ENCODE data around the gene FALEC. TPM values are rescaled to one million over a fixed set of nuclear protein-coding genes. Genes with fewer than 3 reads are reported as not detected.

FALEC gene
- total RNA-seq, 1 experiment from 2014 or later = 0.59 TPM

- Mint-ChIP-seq H3K4me3 (ENCODE audit: unreplicated experiment) (no peak overlapping the region), H3K27me3 (ENCODE audit: insufficient read depth, unreplicated experiment) (no peaks in the 10 kb centered on the region), H3K36me3 (ENCODE audit: insufficient read depth, unreplicated experiment) (peaks cover 12% of the 10 kb centered on the region), H3K27ac (ENCODE audit: unreplicated experiment) (no peak overlapping the region), H3K4me1 (ENCODE audit: low read depth, unreplicated experiment) (peaks cover 19% of the 10 kb centered on the region), H3K9me3 (ENCODE audit: unreplicated experiment) (no peaks in the 10 kb centered on the region)
- TF ChIP-seq, protein P1, sequence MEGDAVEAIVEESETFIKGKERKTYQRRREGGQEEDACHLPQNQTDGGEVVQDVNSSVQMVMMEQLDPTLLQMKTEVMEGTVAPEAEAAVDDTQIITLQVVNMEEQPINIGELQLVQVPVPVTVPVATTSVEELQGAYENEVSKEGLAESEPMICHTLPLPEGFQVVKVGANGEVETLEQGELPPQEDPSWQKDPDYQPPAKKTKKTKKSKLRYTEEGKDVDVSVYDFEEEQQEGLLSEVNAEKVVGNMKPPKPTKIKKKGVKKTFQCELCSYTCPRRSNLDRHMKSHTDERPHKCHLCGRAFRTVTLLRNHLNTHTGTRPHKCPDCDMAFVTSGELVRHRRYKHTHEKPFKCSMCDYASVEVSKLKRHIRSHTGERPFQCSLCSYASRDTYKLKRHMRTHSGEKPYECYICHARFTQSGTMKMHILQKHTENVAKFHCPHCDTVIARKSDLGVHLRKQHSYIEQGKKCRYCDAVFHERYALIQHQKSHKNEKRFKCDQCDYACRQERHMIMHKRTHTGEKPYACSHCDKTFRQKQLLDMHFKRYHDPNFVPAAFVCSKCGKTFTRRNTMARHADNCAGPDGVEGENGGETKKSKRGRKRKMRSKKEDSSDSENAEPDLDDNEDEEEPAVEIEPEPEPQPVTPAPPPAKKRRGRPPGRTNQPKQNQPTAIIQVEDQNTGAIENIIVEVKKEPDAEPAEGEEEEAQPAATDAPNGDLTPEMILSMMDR (IDR thresholded peaks at IDR 0.05; ENCODE audit: insufficient read depth in 1 of 2, low read depth in 1 of 2, low read length in 1 of 2, severe bottlenecking in 1 of 2, unreplicated experiment in 1 of 2) = no peak
- no TSS peak for BruUV-seq (replicated peaks)
- H3K4me3 ChIP-seq (ENCODE audit: low read depth, low read length) = no peak overlapping the region
- ChIA-PET CTCF (no interaction called here), POLR2A (interaction anchor here (0.6 kb wide), 1 partner anchor 40 kb away, joined by 3 read pairs; no protein-coding TSS in a partner anchor)
- H3K27me3 ChIP-seq (replicated peaks; ENCODE audit: control insufficient read depth, insufficient read depth, low read length) = no peaks in the 10 kb centered on the region
- H3K36me3 ChIP-seq (ENCODE audit: control insufficient read depth, insufficient read depth, low read length) = no peaks in the 10 kb centered on the region
- H3K4me1 ChIP-seq = peaks cover 12% of the 10 kb centered on the region
- intact Hi-C loops (cut with micrococcal nuclease; ENCODE audit: unreplicated experiment) = no loop called here
- no peak for DNase-seq
- no peaks in the 10 kb centered on the region for H3K9me3 ChIP-seq
Observed at GRCh38 chr1:150528196-150528595, 12.6 kb downstream of the FALEC start.

DNA sequence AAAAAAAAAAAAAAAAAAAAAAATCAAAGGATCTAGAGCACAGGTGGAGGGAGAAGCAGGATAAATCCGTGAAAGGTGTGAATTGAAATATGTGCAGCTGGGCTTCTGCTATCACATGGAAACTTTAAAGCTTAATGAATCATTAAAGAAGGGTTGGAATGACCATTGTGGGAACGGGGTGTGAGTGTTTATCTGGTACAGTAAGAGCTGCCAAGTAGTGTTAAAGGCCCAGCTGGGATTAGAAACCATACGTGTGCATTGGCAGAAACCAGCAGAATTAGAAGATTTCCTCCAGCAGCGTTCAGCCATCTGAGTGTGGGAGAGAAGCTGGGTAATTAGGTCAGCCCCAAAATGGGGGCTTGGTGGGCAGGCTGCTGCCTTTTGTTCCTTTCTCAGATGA lies 13.5 kb downstream of the FALEC start:
- no TSS peak for BruUV-seq (replicated peaks)
- no peak overlapping the region for H3K4me3 ChIP-seq (ENCODE audit: low read depth, low read length)
- Mint-ChIP-seq H3K9me3 (ENCODE audit: unreplicated experiment) (no peaks in the 10 kb centered on the region), H3K27ac (ENCODE audit: unreplicated experiment) (no peak overlapping the region), H3K36me3 (ENCODE audit: insufficient read depth, unreplicated experiment) (peaks cover 13% of the 10 kb centered on the region), H3K4me3 (ENCODE audit: unreplicated experiment) (no peak overlapping the region), H3K27me3 (ENCODE audit: insufficient read depth, unreplicated experiment) (no peaks in the 10 kb centered on the region), H3K4me1 (ENCODE audit: low read depth, unreplicated experiment) (peaks cover 26% of the 10 kb centered on the region)
- POLR2A ChIA-PET = interaction anchor here (0.6 kb wide), 2 partner anchors 39 to 566 kb away, joined by 3 to 5 read pairs; no protein-coding TSS in a partner anchor
- H3K9me3 ChIP-seq = no peaks in the 10 kb centered on the region
- CTCF ChIA-PET = no interaction called here
- H3K36me3 ChIP-seq (ENCODE audit: control insufficient read depth, insufficient read depth, low read length) = no peaks in the 10 kb centered on the region
- TF ChIP-seq, protein P1 (IDR thresholded peaks at IDR 0.05; ENCODE audit: insufficient read depth in 1 of 2, low read depth in 1 of 2, low read length in 1 of 2, severe bottlenecking in 1 of 2, unreplicated experiment in 1 of 2) = no peak
- intact Hi-C loops (cut with micrococcal nuclease; ENCODE audit: unreplicated experiment) = no loop called here
- no peak for DNase-seq
- H3K4me1 ChIP-seq = peaks cover 19% of the 10 kb centered on the region
- H3K27me3 ChIP-seq (replicated peaks; ENCODE audit: control insufficient read depth, insufficient read depth, low read length) = no peaks in the 10 kb centered on the region

- BruUV-seq (replicated peaks) = no TSS peak
- Histone ChIP-seq H3K9me3 (no peaks in the 10 kb centered on the region), H3K36me3 (ENCODE audit: control insufficient read depth, insufficient read depth, low read length) (no peaks in the 10 kb centered on the region), H3K4me3 (ENCODE audit: low read depth, low read length) (no peak overlapping the region), H3K4me1 (peaks cover 32% of the 10 kb centered on the region), H3K27me3 (replicated peaks; ENCODE audit: control insufficient read depth, insufficient read depth, low read length) (no peaks in the 10 kb centered on the region)
- ChIA-PET CTCF (interaction anchor here (2.4 kb wide), 1 partner anchor 15 kb away, joined by 38 read pairs; the partner anchor contains the start of gene FALEC), POLR2A (no interaction called here)
- peaks cover 13% of the 10 kb centered on the region for H3K36me3 Mint-ChIP-seq (ENCODE audit: insufficient read depth, unreplicated experiment)
- TF ChIP-seq, protein P1 (IDR thresholded peaks at IDR 0.05; ENCODE audit: insufficient read depth in 1 of 2, low read depth in 1 of 2, low read length in 1 of 2, severe bottlenecking in 1 of 2, unreplicated experiment in 1 of 2) = no peak
- DNase-seq = no peak
- peaks cover 28% of the 10 kb centered on the region for H3K4me1 Mint-ChIP-seq (ENCODE audit: low read depth, unreplicated experiment)
- peak overlapping the region; percentile 91 for H3K27ac Mint-ChIP-seq (ENCODE audit: unreplicated experiment)
- no peaks in the 10 kb centered on the region for H3K9me3 Mint-ChIP-seq (ENCODE audit: unreplicated experiment)
- H3K4me3 Mint-ChIP-seq (ENCODE audit: unreplicated experiment) = no peak overlapping the region
- no peaks in the 10 kb centered on the region for H3K27me3 Mint-ChIP-seq (ENCODE audit: insufficient read depth, unreplicated experiment)
- intact Hi-C loops (cut with micrococcal nuclease; ENCODE audit: unreplicated experiment) = no loop called here
Observed at GRCh38 chr1:150530491-150531159, 15.1 kb downstream of the FALEC start.

Measured in Caco-2 (cell line).